OCI-LY1 (cell line): ENCODE measurements around the gene DCAF15.
"Not testable (repeated sequence)": the region's sequence is repeated elsewhere in the genome, so short reads cannot be mapped to it uniquely, and the experiment has no call there.

Source experiments
- EZH2 ChIP-seq: fragments of 200-600 bp; sonication (generic), shearing (Covaris generic); IDR thresholded peaks from 2 replicates; pipeline ENCODE4 v1.8.0; 2017; ENCODE audit warnings: borderline replicate concordance, mixed run types, mild to moderate bottlenecking, antibody characterized with exemption, low read length, moderate library complexity, mixed read lengths
- TF ChIP-seq, protein P1 (sequence below): fragments of 200-600 bp; sonication (generic), shearing (Covaris generic); IDR thresholded peaks from 2 replicates; pipeline ENCODE4 v1.5.1; 2017; ENCODE audit warnings: mild to moderate bottlenecking, antibody characterized with exemption, low read length, moderate library complexity, mixed read lengths

DNA sequence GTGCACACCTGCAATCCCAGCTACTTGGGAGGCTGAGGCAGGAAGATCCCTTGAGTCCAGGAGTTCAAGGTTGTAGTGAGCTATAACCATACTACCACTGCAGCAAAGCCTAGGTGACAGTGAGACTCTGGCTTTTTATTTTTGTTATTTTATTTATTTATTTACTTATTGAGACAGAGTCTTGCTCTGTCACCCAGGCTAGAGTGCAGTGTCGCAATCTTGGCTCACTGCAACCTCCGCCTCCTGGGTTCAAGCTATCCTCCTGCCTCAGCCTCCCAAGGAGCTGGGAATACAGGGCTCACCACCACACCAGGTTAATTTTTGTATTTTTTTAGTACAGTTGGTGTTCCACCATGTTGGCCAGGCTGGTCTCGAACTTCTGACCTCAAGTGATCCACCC lies 21.2 kb downstream of the DCAF15 start:
- TF ChIP-seq, protein P1, sequence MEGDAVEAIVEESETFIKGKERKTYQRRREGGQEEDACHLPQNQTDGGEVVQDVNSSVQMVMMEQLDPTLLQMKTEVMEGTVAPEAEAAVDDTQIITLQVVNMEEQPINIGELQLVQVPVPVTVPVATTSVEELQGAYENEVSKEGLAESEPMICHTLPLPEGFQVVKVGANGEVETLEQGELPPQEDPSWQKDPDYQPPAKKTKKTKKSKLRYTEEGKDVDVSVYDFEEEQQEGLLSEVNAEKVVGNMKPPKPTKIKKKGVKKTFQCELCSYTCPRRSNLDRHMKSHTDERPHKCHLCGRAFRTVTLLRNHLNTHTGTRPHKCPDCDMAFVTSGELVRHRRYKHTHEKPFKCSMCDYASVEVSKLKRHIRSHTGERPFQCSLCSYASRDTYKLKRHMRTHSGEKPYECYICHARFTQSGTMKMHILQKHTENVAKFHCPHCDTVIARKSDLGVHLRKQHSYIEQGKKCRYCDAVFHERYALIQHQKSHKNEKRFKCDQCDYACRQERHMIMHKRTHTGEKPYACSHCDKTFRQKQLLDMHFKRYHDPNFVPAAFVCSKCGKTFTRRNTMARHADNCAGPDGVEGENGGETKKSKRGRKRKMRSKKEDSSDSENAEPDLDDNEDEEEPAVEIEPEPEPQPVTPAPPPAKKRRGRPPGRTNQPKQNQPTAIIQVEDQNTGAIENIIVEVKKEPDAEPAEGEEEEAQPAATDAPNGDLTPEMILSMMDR: not testable (repeated sequence)
- TF ChIP-seq EZH2: not testable (repeated sequence)
